ENCODE results near the gene PAX2. TPM values are rescaled to one million over a fixed set of nuclear protein-coding genes. Genes with fewer than 3 reads are reported as not detected.
A peak's percentile ranks its signal among the peaks of the same experiment; 100 is the strongest.

The PAX2 gene
- total RNA-seq, 1 donor from 2014 or later = 0.23 TPM

DNA sequence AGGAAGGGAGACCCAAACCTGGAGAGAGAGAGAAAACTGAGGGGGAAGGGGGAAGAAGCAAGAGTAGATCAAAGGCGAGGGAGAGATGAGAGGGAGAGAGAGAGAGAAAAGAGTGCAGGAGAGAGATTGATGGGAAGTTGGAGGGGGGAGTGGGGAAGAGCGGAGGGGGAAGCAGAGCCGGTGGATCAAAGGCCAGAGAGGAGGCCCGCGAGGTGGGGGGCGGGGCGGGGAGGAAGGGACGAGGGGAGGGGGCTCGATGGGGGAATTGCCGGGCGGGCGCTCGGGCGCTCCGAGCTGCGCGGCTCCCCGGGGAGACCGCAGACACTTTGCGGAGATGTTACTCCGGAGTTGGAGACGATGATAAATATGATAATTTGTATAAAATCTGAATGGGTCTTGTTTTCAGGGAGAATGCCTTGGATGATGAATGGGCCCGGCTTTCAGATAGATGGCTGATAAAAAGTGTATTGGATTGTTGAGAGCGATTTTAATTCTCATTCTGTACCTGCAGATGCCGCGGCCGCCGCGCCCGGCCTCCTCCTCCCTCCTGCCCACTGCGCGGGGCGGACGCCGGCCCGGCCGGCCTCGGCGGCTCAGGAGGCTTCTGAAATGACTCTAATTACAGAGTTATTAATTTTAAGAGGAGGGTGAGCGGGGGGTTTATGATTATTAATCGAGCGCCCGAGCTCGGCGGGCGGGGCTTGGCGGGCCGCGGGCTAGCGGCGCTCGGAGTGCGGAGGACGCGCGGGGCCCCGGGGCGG, 21.4 kb upstream of the PAX2 start:
- no peaks in the 10 kb centered on the region for H3K9me3 ChIP-seq (ENCODE audit: insufficient read depth, low read depth, low read length)
- H3K4me1 ChIP-seq (ENCODE audit: insufficient read depth, low read length) = peaks cover 3% of the 10 kb centered on the region
- peaks cover 6% of the 10 kb centered on the region for H3K4me1 Mint-ChIP-seq (ENCODE audit: low read depth, unreplicated experiment)
- no peaks in the 10 kb centered on the region for H3K36me3 Mint-ChIP-seq (ENCODE audit: low read depth, unreplicated experiment)
- no peak overlapping the region for H3K9ac ChIP-seq (ENCODE audit: low read length)
- no peak overlapping the region for H3K4me3 Mint-ChIP-seq (ENCODE audit: unreplicated experiment)
- H3K9me3 Mint-ChIP-seq (ENCODE audit: unreplicated experiment) = peaks cover 5% of the 10 kb centered on the region
- H3K27ac Mint-ChIP-seq (ENCODE audit: unreplicated experiment) = no peak overlapping the region
- H3K4me3 ChIP-seq (ENCODE audit: insufficient read depth, low read depth, low read length) = no peak overlapping the region
- peaks cover 81% of the 10 kb centered on the region for H3K27me3 Mint-ChIP-seq (ENCODE audit: low read depth, unreplicated experiment)
- no peaks in the 10 kb centered on the region for H3K79me2 ChIP-seq (ENCODE audit: insufficient read depth, low read length)
- DNase-seq (ENCODE audit: low read depth) (no peak), FAIRE-seq (no peak)
- peak overlapping the region; percentile 10 for H3K4me2 ChIP-seq (ENCODE audit: low read length)
- TF ChIP-seq EZH2 (IDR thresholded peaks at IDR 0.05; ENCODE audit: insufficient read depth, low read length) = peak; percentile 90
- TF ChIP-seq, protein P1, sequence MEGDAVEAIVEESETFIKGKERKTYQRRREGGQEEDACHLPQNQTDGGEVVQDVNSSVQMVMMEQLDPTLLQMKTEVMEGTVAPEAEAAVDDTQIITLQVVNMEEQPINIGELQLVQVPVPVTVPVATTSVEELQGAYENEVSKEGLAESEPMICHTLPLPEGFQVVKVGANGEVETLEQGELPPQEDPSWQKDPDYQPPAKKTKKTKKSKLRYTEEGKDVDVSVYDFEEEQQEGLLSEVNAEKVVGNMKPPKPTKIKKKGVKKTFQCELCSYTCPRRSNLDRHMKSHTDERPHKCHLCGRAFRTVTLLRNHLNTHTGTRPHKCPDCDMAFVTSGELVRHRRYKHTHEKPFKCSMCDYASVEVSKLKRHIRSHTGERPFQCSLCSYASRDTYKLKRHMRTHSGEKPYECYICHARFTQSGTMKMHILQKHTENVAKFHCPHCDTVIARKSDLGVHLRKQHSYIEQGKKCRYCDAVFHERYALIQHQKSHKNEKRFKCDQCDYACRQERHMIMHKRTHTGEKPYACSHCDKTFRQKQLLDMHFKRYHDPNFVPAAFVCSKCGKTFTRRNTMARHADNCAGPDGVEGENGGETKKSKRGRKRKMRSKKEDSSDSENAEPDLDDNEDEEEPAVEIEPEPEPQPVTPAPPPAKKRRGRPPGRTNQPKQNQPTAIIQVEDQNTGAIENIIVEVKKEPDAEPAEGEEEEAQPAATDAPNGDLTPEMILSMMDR (IDR thresholded peaks at IDR 0.05; ENCODE audit: insufficient read depth, low read depth, low read length) = no peak
- no peak overlapping the region for H2AFZ ChIP-seq (ENCODE audit: low read depth, low read length)
- H3K27ac ChIP-seq (ENCODE audit: low read depth, low read length) = no peak overlapping the region
- H3K36me3 ChIP-seq (ENCODE audit: insufficient read depth, low read length) = no peaks in the 10 kb centered on the region
- peaks cover 6% of the 10 kb centered on the region for H4K20me1 ChIP-seq (ENCODE audit: insufficient read depth, low read length)
- H3K27me3 ChIP-seq (ENCODE audit: insufficient read depth, low read length) = peaks cover 62% of the 10 kb centered on the region

DNA sequence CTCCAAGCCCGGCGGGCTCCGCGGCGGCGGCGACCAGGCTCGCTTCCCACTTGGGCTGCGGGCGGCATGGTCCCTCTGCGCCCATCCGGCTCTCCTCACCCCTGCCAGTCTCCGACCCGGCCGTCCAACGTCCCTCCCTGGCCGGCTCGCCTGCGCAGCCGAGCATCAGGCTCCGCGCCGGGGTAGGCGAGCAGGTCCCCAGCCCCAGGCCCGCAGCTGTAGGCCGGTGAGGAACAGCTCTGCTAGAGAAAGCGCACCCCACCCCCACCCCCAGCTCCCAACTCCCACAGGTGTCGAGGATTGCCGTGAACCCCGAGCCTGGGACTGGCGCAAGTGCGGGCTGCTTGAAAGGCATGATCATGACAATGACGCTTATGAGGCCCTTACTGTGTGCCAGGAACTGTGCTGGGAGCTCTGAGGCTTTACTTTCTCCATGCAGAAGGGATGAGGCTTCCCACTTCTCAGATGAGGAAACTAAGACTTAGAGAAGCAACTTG, 20.8 kb upstream of the PAX2 start:
- Histone ChIP-seq H3K4me3 (ENCODE audit: insufficient read depth, low read depth, low read length) (no peak overlapping the region), H3K4me2 (ENCODE audit: low read length) (peak overlapping the region; percentile 10), H2AFZ (ENCODE audit: low read depth, low read length) (no peak overlapping the region), H3K27me3 (ENCODE audit: insufficient read depth, low read length) (peaks cover 64% of the 10 kb centered on the region), H3K9ac (ENCODE audit: low read length) (no peak overlapping the region), H3K4me1 (ENCODE audit: insufficient read depth, low read length) (peaks cover 3% of the 10 kb centered on the region), H3K27ac (ENCODE audit: low read depth, low read length) (no peak overlapping the region), H4K20me1 (ENCODE audit: insufficient read depth, low read length) (peaks cover 6% of the 10 kb centered on the region), H3K9me3 (ENCODE audit: insufficient read depth, low read depth, low read length) (no peaks in the 10 kb centered on the region), H3K36me3 (ENCODE audit: insufficient read depth, low read length) (no peaks in the 10 kb centered on the region), H3K79me2 (ENCODE audit: insufficient read depth, low read length) (no peaks in the 10 kb centered on the region)
- no peak overlapping the region for H3K27ac Mint-ChIP-seq (ENCODE audit: unreplicated experiment)
- H3K4me3 Mint-ChIP-seq (ENCODE audit: unreplicated experiment) = no peak overlapping the region
- no peak for DNase-seq (ENCODE audit: low read depth)
- TF ChIP-seq EZH2 (IDR thresholded peaks at IDR 0.05; ENCODE audit: insufficient read depth, low read length) = peak; percentile 81
- TF ChIP-seq, protein P1 (IDR thresholded peaks at IDR 0.05; ENCODE audit: insufficient read depth, low read depth, low read length) = no peak
- H3K9me3 Mint-ChIP-seq (ENCODE audit: unreplicated experiment) = peaks cover 5% of the 10 kb centered on the region
- peaks cover 6% of the 10 kb centered on the region for H3K4me1 Mint-ChIP-seq (ENCODE audit: low read depth, unreplicated experiment)
- FAIRE-seq = no peak
- no peaks in the 10 kb centered on the region for H3K36me3 Mint-ChIP-seq (ENCODE audit: low read depth, unreplicated experiment)
- peaks cover 79% of the 10 kb centered on the region for H3K27me3 Mint-ChIP-seq (ENCODE audit: low read depth, unreplicated experiment)

DNA sequence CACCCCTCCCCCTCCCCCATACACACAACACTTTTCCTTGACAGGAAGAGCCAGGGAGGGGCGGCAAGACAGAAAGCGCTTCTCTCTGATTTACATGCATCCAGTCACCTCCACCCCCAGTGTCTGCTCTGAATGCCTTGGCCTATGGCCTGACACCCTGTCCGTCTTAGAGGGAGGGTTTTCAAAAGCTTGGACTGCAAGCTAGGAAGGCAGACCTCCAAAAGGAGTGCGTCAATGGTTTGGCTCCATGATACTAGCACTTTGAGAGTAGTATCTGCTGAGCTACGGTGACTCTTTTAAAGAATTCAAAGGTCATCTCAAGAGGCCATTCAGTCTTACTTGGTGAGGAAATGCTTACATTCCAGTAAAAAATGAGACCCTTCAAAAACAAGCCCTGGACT, 20.3 kb upstream of the PAX2 start:
- Histone ChIP-seq H2AFZ (ENCODE audit: low read depth, low read length) (no peak overlapping the region), H3K27me3 (ENCODE audit: insufficient read depth, low read length) (peaks cover 65% of the 10 kb centered on the region), H3K4me2 (ENCODE audit: low read length) (peak overlapping the region; percentile 10), H3K9ac (ENCODE audit: low read length) (no peak overlapping the region), H3K27ac (ENCODE audit: low read depth, low read length) (no peak overlapping the region), H3K79me2 (ENCODE audit: insufficient read depth, low read length) (no peaks in the 10 kb centered on the region), H3K36me3 (ENCODE audit: insufficient read depth, low read length) (no peaks in the 10 kb centered on the region), H3K4me3 (ENCODE audit: insufficient read depth, low read depth, low read length) (no peak overlapping the region), H3K4me1 (ENCODE audit: insufficient read depth, low read length) (peaks cover 3% of the 10 kb centered on the region), H4K20me1 (ENCODE audit: insufficient read depth, low read length) (peaks cover 7% of the 10 kb centered on the region), H3K9me3 (ENCODE audit: insufficient read depth, low read depth, low read length) (no peaks in the 10 kb centered on the region)
- peaks cover 7% of the 10 kb centered on the region for H3K4me1 Mint-ChIP-seq (ENCODE audit: low read depth, unreplicated experiment)
- H3K27me3 Mint-ChIP-seq (ENCODE audit: low read depth, unreplicated experiment) = peaks cover 75% of the 10 kb centered on the region
- FAIRE-seq = no peak
- no peak overlapping the region for H3K4me3 Mint-ChIP-seq (ENCODE audit: unreplicated experiment)
- peaks cover 5% of the 10 kb centered on the region for H3K9me3 Mint-ChIP-seq (ENCODE audit: unreplicated experiment)
- H3K27ac Mint-ChIP-seq (ENCODE audit: unreplicated experiment) = no peak overlapping the region
- peak; percentile 52 for DNase-seq (ENCODE audit: low read depth)
- TF ChIP-seq, protein P1 (IDR thresholded peaks at IDR 0.05; ENCODE audit: insufficient read depth, low read depth, low read length) = no peak
- TF ChIP-seq EZH2 (IDR thresholded peaks at IDR 0.05; ENCODE audit: insufficient read depth, low read length) = no peak
- no peaks in the 10 kb centered on the region for H3K36me3 Mint-ChIP-seq (ENCODE audit: low read depth, unreplicated experiment)

Data from astrocyte (in vitro differentiated cells and primary cell).